ENCODE measurements around the gene TNFRSF14. TPM values are rescaled to one million over a fixed set of nuclear protein-coding genes. Genes with fewer than 3 reads are reported as not detected.

The TNFRSF14 gene
- total and polyA plus RNA-seq, 2 experiments from 2014 or later: not detected

- TF ChIP-seq STAT1 (IDR thresholded peaks at IDR 0.05; ENCODE audit: unreplicated experiment) (no peak), CTCF (conservative IDR thresholded peaks at IDR 0.05; ENCODE audit: low read depth in 2 of 2) (no peak), CREB1 (CRISPR knock-in tag; IDR thresholded peaks at IDR 0.05; ENCODE audit: low read depth) (no peak), ETS1 (IDR thresholded peaks at IDR 0.05) (no peak), NANOG (IDR thresholded peaks at IDR 0.05; ENCODE audit: borderline replicate concordance) (no peak)
These were observed 45.6 kb downstream of the TNFRSF14 start (continued) for GRCh38 chr1:2601721-2602303.

- DNase-seq (ENCODE audit: low spot score): no peak
- TF ChIP-seq ZNF114 (CRISPR knock-in tag; IDR thresholded peaks at IDR 0.05) (no peak), EZH2phosphoT487 (IDR thresholded peaks at IDR 0.05; ENCODE audit: unreplicated experiment) (no peak), NANOG (IDR thresholded peaks at IDR 0.05; ENCODE audit: borderline replicate concordance) (no peak), ETS1 (IDR thresholded peaks at IDR 0.05) (no peak), EZH2 (IDR thresholded peaks at IDR 0.05; ENCODE audit: low read depth, unreplicated experiment) (no peak), JUNB (IDR thresholded peaks at IDR 0.05; ENCODE audit: unreplicated experiment) (no peak), REST (IDR thresholded peaks at IDR 0.05; ENCODE audit: unreplicated experiment) (no peak)
These were observed 46.2 kb downstream of the TNFRSF14 start for GRCh38 chr1:2602311-2602835.

More at GRCh38 chr1:2602311-2602835, 46.2 kb downstream of the TNFRSF14 start:
- no peaks in the 10 kb centered on the region for H3K79me2 ChIP-seq (replicated peaks; ENCODE audit: insufficient read depth)
- no peak overlapping the region for H2AFZ ChIP-seq
- H3K27ac ChIP-seq (ENCODE audit: low read depth): no peak overlapping the region
- no peak for ATAC-seq
- H3K27me3 ChIP-seq (ENCODE audit: insufficient read depth): no peaks in the 10 kb centered on the region
- Mint-ChIP-seq H3K4me1 (no peaks in the 10 kb centered on the region), H3K36me3 (ENCODE audit: low read depth) (no peaks in the 10 kb centered on the region), H3K27me3 (ENCODE audit: insufficient read depth, low read depth, poor library complexity) (peaks cover 8% of the 10 kb centered on the region), H3K9me3 (peaks cover 4% of the 10 kb centered on the region; the same call in 2 of the 3 replicates), H3K4me3 (no peak overlapping the region), H3K27ac (no peak overlapping the region)
- no peak overlapping the region for H3K4me3 ChIP-seq
- no peaks in the 10 kb centered on the region for H3F3A ChIP-seq (replicated peaks; ENCODE audit: low read depth)
- no peaks in the 10 kb centered on the region for H4K20me1 ChIP-seq (replicated peaks; ENCODE audit: insufficient read depth)
- no peaks in the 10 kb centered on the region for H3K9me2 ChIP-seq (ENCODE audit: insufficient read depth)
- H3K4me1 ChIP-seq (ENCODE audit: insufficient read depth): no peaks in the 10 kb centered on the region
- H3K36me3 ChIP-seq (ENCODE audit: insufficient read depth): no peaks in the 10 kb centered on the region
- no peak overlapping the region for H3K4me2 ChIP-seq
